GM19328 (cell line): ENCODE data around the gene VEGFA.

Experiments used
- ATAC-seq: cut with Tn5 transposase; IDR thresholded peaks from one replicate; pipeline ENCODE4 v1.9.1; 2021; ENCODE audit warnings: mild to moderate bottlenecking, moderate library complexity; ENCODE audit not compliant: unreplicated experiment

VEGFA gene

GRCh38 chr6:43784049-43784855 is 14.2 kb downstream of the VEGFA start:
- ATAC-seq = no peak

GRCh38 chr6:43785220-43785752 is 15.3 kb downstream of the VEGFA start:
- no peak for ATAC-seq

- ATAC-seq = no peak
Observed at GRCh38 chr6:43785904-43786303, 15.9 kb downstream of the VEGFA start.

GRCh38 chr6:43786664-43787329 is 16.8 kb downstream of the VEGFA start:
- ATAC-seq = no peak

- ATAC-seq = no peak
Observed at GRCh38 chr6:43788301-43788700, 18.3 kb downstream of the VEGFA start.

GRCh38 chr6:43789447-43789846 is 19.4 kb downstream of the VEGFA start:
- no peak for ATAC-seq

GRCh38 chr6:43790031-43790430 is 20.0 kb downstream of the VEGFA start:
- no peak for ATAC-seq

GRCh38 chr6:43791745-43792422 is 21.9 kb downstream of the VEGFA start:
- ATAC-seq = no peak

DNA sequence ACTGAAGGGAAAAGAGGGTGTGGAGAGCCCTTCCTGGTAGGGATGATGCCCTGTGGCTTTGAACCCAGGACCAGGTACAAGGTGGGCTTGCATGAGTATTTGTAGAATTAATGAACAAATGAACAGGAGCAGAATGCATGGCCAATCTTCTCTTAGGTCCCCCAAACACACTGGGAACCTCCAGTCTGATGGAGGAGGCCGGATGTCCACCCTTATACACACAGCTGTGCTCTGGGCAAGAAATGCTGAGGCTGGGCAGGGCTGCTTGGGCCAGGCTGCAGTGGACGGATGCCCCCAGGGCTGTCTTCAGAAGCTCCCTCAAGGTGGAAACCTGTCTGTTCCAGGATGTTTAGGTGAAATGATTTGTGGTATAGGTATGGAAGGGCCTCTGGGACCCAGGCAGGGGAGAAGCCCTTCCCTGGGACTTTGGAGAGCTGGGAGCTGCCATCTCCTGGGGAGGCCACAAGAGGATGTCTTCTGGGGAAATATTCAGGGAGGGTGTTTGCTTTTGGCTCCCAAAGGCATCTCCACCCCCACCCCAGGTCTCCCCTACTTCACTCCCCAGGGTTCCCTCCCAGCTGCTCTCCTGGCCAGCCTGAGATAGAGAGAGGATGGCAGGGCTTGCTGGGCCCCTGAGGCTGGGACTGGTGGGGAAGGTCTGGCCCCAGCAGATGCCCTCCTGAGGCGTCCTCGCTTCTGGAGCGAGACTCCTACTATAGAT is 23.3 kb downstream of the VEGFA start:
- no peak for ATAC-seq

GRCh38 chr6:43793875-43794242 is 23.8 kb downstream of the VEGFA start:
- no peak for ATAC-seq

DNA sequence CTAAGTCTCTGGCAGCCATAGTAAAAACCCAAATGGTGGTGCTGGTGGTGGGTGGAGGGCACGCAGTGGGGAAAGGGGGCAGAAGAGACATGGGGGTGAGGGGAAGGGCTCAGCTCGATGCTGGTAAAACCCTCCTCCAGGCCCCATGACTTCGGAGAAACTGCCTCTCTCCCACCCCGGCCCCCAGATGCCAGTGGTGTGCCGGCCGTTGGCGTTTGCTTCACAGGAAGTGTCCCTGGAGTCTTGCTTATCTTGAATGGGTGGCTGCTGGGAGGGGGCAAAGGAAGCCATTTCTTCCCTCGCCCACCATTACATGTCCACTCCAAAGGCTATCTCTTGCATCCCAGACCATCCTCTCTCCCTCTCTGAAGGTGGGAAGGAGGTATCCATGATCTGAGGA is 25.4 kb downstream of the VEGFA start:
- ATAC-seq = no peak

GRCh38 chr6:43796168-43796567 is 26.2 kb downstream of the VEGFA start:
- no peak for ATAC-seq

DNA sequence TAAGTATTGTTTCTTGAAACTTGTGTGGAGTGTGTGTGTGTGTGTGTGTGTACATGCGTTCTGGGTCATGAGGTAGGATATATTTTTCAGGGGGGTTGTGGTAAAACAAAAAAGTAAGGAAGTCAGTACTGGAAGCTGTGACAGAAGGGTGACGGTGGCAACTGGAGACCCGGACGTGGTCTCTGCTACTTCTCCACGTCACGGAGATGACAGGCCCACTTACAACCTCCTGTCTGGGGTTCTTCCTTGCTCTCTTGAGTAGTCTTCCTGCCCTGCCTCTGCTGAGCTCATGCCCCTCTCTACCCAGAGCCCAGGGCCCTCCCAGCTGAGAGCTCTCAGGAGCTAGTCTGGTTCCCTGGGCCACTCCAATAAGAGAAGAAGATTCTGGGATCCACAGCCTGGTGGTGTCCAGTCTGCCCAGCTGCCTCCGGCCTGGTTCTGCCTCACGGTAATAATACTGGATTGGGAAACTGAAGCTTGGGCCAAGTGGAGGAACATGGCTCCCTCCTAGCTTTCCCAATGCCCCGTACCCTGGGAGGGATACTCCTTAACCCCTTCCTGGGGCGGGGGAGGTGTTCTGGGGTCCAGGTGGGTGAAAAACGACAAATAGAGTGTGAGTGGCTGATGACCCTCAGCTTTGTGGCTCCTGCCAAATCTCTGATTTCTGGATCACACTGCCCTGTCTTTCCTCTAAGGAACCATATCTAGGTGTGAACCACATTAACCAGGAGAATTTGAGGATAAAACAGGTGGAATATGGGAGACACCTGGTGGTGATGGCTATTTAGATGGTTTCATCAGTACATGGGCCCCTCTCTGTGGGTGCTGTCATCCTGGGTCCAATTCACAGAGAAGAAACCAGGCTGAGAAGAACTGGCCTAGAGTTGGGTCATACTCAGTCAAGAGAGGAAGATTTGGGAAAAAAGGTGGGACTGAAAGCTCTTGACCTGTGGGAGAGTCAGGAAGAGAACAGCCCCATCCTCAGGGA is 27.2 kb downstream of the VEGFA start:
- no peak for ATAC-seq

GRCh38 chr6:43797919-43798318 is 27.9 kb downstream of the VEGFA start:
- ATAC-seq = no peak

- ATAC-seq = no peak
Observed at GRCh38 chr6:43798688-43799444, 28.9 kb downstream of the VEGFA start.

- ATAC-seq = no peak
Observed at GRCh38 chr6:43799551-43800297, 29.7 kb downstream of the VEGFA start.

DNA sequence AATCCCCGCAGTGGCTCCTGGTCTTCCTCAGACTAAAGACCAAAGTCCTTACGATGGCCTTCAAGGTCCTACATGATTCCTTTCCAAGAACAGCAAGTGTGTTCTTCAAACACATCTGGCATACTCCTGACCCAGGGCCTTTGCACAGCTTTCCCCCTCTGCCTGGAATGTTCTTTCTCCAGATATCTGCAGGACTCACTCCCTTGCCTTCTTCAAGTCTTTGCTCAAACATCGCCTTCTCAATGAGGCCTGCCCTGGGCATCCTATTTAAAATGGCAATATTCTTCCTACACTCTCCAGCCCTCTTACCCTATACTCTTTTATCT is 30.2 kb downstream of the VEGFA start:
- no peak for ATAC-seq

DNA sequence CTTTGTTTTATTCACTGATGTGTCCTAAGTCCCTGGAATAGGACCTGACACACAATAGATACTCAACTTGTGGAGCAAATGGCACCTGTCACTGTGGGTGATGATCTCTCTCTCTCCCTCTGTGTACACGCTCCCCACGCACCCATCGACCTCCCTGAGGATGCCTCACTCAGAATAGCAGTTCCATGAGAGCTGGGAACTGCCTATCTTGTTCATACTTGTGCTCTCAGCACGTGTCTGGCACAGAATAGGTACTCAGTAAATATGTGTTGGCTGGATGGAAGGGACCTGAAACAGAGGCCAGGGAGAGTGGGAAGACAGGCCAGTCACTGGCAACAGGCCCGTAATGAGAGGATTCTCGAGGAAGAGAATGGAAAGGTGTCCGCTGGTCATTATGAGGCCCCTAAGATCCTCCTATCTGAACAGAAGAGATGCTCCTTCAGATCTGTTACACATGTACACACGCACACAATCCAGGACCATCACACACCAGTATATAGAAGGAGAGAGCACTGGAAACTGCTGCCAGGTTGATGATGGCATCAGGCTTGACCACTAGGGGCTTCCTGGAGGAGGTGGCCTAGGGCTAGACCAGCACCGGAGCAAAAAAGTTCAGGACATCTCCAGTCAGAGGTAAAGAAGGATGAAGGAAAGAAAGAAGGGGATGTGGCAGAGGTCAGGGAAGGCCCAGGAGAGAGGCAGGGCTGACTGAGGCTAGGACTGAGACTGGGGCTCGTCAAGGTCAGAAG is 30.9 kb downstream of the VEGFA start:
- no peak for ATAC-seq
